HUDEP-2 (cell line): ENCODE results near the gene VRTN.
"Not testable (repeated sequence)": the region's sequence is repeated elsewhere in the genome, so short reads cannot be mapped to it uniquely, and the experiment has no call there.

Source experiments
- DNase-seq, 76 experiments: peaks; one replicate each; lab custom pipeline; 2025; ENCODE audit not compliant: unreplicated experiment in 76 of 76; lab: John Stamatoyannopoulos, UW

Gene VRTN, protein sequence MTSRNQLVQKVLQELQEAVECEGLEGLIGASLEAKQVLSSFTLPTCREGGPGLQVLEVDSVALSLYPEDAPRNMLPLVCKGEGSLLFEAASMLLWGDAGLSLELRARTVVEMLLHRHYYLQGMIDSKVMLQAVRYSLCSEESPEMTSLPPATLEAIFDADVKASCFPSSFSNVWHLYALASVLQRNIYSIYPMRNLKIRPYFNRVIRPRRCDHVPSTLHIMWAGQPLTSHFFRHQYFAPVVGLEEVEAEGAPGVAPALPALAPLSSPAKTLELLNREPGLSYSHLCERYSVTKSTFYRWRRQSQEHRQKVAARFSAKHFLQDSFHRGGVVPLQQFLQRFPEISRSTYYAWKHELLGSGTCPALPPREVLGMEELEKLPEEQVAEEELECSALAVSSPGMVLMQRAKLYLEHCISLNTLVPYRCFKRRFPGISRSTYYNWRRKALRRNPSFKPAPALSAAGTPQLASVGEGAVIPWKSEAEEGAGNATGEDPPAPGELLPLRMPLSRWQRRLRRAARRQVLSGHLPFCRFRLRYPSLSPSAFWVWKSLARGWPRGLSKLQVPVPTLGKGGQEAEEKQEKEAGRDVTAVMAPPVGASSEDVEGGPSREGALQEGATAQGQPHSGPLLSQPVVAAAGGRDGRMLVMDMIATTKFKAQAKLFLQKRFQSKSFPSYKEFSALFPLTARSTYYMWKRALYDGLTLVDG

GRCh38 chr14:74348241-74348734, at the start of gene VRTN:
VRTN (plus strand) TSS chr14:74348471; CDS start chr14:74356784, 8,313 bp downstream.
- DNase-seq: no peak

GRCh38 chr14:74299061-74299545, 49.2 kb upstream of the VRTN start:
- no peak for DNase-seq

- DNase-seq: no peak
These were observed 46.6 kb upstream of the VRTN start for GRCh38 chr14:74301594-74302151.

- DNase-seq: peak in 33 of 76 experiments; percentile 1 to 57 (median 23)
These were observed 46.1 kb upstream of the VRTN start for GRCh38 chr14:74302152-74302628.

DNA sequence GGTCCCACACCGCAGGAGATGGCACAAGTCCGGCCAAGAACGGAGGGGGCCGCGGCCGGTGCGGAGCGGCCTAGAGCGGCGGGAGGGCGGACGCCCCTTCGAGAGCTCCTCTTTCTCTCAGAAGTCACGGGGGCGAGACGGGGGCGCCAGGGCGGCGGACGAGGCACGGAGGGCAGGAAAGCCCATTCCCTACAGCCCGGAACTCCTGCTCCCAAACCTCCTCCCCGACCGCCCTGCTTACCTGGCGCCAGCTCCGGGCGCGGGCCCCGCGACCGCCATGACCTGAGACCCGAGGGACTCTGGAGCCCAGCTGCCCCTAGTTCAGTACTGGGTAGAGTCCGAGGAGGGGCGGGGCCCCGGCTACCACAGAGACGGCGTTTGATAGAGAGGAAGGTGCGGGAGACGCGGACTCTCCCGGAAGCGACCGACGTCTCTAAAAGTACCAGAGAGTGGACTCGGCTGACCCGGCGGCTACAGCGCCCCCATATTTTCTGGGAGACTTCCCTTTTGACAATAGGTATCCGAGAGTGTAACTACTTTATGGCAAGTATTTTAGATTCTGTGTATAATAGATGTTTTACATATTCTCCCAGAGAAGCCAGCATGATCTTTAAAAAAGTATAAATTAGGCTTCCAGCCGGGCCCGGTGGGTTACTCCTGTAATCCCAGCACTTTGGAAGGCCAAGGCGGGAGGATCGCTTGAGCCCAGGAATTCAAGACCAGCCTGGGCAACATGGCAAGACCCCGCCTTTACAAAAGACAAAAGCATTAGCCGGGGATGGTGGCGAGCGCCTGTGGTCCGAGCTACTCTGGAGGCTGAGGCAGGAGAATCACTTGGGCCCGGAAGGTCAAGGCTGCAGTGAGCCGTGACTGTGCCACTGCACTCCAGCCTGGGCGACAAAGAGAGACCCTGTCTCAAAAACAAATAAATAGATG, 45.4 kb upstream of the VRTN start, which contains the start of gene ABCD4:
TSS of gene ABCD4 (minus strand) at position 301 of the 936 bp plus-strand sequence. CDS start at position 279, 22 bp downstream.
- peak in 75 of 76 experiments; percentile 13 to 94 (median 86) for DNase-seq

DNA sequence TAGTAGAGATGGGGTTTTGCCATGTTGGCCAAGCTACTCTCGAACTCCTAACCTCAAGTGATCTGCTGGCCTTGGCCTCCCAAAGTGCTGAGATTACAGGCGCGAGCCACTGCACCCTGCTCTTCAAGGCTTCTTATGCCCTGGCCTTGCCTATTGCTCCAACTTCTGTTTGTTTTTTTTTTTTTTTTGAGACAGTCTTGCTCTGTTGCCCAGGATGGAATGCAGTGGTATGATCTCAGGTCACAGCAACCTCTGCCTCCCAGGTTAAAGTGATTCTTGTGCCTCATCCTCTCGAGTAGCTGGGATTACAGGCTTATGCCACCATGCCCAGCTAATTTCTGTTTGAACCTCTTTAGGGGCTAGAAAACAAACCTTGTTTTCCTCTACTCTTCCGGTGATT, 39.6 kb upstream of the VRTN start:
- DNase-seq: no peak

GRCh38 chr14:74309125-74310022, 38.9 kb upstream of the VRTN start:
- no peak for DNase-seq

GRCh38 chr14:74312161-74312560, 36.1 kb upstream of the VRTN start:
- no peak for DNase-seq

GRCh38 chr14:74313601-74314000, 34.7 kb upstream of the VRTN start:
- DNase-seq: no peak

GRCh38 chr14:74314576-74314975, 33.7 kb upstream of the VRTN start:
- DNase-seq: no peak

- DNase-seq: peak in 7 of 76 experiments; percentile 1 to 18 (median 7)
These were observed 23.3 kb upstream of the VRTN start for GRCh38 chr14:74324931-74325361.

GRCh38 chr14:74325446-74325845, 22.8 kb upstream of the VRTN start:
- DNase-seq: no peak

DNA sequence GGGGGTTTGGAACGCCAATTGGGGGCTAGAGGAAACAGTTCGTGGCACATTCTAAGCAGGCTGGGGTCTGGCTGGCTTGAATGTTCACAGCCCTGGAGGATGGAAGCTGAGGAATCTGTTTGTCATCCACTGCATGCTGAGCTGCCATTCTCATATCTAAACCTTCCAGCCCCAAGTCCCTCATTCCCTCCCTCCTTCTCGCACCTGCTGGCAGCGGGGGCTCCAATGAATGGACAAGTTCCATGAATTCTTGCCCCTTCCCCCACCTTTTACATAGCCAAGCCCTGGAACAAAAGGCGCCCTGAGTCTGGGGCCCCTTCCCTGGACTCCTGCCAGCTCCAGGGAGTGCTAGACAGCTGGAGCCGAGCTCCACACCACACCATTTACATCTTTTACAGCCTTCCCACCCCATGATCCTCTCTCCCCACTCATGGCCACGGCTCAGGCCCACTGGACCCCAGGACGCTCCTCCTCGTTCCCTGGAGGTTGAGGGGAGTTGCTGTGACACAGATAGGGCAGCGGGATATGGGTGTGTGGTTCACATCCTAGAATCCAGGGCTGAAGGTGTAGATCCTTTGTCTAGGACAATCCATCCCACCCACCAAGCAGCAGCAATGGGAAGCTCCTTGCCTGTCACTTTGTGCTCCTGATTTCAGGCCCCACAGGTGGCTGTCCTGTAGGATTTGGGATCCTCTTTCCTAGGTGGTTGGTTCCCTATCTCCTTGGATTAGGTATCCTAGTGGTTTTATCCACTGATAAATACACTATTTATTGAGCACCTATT, 21.7 kb upstream of the VRTN start:
- no peak for DNase-seq

DNA sequence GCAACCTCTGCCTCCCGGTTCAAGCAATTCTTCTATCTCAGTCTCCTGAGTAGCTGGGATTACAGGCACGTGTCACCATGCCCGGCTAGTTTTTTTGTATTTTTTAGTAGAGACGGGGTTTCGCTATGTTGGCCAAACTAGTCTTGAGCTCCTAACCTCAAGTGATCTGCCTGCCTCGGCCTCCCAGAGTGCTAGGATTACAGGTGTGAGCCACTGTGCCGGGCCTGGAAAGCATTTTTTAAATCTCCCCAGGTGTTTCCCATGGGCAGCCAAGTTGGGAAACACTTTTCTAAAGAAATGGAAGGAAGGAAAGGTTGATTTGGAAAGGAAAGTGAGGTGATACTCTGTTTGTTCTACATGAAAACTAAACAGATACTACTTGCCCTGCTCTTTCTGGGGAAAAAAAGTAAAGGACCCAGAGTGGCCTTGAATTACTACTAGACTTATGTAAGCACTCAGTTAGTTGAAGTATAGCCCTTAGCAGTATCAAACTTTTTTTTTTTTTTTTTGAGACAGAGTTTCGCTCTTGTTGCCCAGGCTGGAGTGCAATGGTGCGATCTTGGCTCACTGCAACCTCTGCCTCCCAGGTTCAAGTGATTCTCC, 18.2 kb upstream of the VRTN start:
- not testable (repeated sequence) for DNase-seq

GRCh38 chr14:74333909-74334308, 14.4 kb upstream of the VRTN start:
- DNase-seq: no peak

GRCh38 chr14:74346341-74346740, 1.9 kb upstream of the VRTN start:
- DNase-seq: no peak

- DNase-seq: no peak
These were observed 1.0 kb upstream of the VRTN start for GRCh38 chr14:74347097-74347794.
